NCI-H2029 treated with DMSO at 0.1 percent for 48 hours (cell line): ENCODE measurements around the gene LRIG2.
"Not testable (repeated sequence)": the region's sequence is repeated elsewhere in the genome, so short reads cannot be mapped to it uniquely, and the experiment has no call there.

Experiments
- DNase-seq: peaks from one replicate; lab custom pipeline; 2025; lab: John Stamatoyannopoulos, UW

The LRIG2 gene

DNA sequence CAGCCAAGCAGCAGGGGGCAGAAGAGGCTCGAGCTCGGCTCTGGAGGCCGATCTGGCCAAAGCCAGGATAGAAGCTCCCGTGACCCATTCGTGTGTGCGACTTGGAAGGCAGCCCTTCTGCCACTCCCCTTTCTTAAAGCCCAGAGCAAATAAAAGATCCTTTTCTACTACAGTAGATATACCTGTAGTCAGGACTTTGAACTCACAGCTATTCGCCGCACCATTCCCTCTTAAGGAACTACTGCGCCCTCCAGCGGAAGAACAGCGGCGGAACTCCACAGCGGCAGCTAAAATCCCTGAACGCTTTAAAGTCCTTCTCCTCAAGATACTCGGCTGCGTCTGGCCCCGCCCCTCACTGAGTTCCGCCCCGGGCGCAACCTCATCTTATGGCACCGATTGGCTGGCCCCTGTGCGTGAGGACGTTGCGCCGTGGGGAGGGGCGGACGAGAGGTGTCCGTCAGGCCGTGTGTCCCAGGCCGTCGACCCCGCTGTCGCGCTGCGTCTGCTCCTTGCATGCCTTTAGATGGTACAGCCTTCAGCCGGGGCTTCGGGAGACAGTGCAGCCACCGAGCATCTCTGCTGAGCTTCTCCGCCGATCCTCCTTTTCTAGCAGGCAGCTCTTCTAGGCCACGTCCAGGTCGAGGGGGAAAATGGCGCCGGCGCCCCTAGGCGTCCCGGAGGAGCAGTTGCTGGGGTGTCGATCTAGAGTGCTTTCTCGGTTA is at the start of gene LRIG2:
LRIG2 (plus strand) TSS at position 442 of the 722 bp plus-strand sequence; CDS start at position 651, 209 bp downstream.
- peak; percentile 94 for DNase-seq

DNA sequence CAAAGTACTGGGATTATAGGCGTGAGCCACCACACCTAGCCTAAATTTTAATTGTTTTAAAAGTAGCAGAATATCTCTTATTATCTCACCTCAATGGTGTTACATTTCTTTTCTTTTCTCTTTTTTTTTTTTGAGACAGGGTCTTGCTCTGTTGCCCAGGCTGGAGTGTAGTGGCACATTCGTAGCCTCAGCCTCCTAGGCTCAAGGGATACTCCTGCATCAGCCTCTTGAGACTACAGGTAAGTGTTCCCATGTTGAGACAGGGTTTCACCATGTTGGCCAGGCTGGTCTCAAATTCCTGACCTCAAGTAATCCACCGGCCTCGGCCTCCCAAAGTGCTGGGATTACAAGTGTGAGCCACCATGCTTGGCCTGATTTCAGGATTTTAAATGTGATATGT is 49.7 kb upstream of the LRIG2 start:
- DNase-seq = not testable (repeated sequence)

- DNase-seq = no peak
Observed at GRCh38 chr1:113027007-113027406, 46.0 kb upstream of the LRIG2 start.

DNA sequence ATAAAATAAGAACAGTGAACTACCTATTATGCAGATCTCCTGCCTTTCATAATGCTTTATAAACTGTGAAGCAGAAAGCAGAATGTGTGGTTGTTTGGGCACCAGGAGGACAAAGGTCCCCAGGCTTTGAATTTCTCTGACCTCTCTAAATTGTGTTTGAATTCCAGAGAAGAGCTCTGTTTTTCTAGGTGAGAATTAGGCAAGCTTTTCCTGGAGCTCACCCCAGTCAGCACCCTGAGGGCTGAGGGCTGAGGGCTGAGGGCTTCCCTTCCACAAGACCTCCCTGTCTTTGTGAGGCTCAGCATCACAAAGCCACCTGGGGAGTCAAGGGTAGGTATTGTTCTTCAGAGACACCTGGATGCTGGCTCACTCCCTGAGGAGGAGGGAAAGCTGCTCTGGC is 45.5 kb upstream of the LRIG2 start:
- no peak for DNase-seq

GRCh38 chr1:113029822-113030221 is 43.2 kb upstream of the LRIG2 start:
- no peak for DNase-seq

- DNase-seq = no peak
Observed at GRCh38 chr1:113031171-113031933, 41.6 kb upstream of the LRIG2 start.

GRCh38 chr1:113035086-113035485 is 37.9 kb upstream of the LRIG2 start:
- DNase-seq = no peak

DNA sequence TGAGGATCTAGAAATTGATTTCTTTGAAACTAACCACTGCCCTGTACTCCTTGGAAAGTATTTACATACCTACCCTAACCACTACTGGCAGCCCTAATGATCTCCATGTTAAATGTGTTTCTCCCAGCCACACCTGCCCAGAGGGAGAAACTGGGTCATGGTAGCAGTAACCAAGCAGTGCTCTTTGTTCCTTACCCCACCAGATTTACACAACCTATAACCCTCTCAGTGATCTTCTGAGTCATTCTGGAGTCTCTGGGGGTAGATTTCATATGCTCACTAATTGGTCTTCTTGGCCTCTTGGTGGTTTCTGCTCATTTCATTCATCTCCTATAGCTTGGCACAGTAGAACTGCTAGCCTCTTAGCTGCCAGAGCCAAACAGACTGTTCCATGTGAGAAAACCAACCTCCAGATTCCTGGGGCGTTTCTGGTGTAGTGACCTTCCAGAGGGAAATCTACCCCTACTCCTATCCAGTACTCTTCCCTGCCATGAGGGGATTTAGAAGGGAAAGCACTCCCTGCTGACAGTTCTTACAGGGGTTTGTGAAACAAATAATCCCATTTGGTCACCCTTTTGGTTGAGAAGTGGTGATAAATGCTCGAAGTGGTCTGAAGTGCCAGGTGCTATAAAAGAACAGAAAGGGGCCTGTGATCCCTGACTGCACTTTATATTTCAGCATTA is 36.2 kb upstream of the LRIG2 start:
- DNase-seq = no peak

GRCh38 chr1:113040041-113040440 is 33.0 kb upstream of the LRIG2 start:
- no peak for DNase-seq

GRCh38 chr1:113040718-113041412 is 32.1 kb upstream of the LRIG2 start:
- DNase-seq = no peak

- no peak for DNase-seq
Observed at GRCh38 chr1:113041569-113042284, 31.3 kb upstream of the LRIG2 start.

DNA sequence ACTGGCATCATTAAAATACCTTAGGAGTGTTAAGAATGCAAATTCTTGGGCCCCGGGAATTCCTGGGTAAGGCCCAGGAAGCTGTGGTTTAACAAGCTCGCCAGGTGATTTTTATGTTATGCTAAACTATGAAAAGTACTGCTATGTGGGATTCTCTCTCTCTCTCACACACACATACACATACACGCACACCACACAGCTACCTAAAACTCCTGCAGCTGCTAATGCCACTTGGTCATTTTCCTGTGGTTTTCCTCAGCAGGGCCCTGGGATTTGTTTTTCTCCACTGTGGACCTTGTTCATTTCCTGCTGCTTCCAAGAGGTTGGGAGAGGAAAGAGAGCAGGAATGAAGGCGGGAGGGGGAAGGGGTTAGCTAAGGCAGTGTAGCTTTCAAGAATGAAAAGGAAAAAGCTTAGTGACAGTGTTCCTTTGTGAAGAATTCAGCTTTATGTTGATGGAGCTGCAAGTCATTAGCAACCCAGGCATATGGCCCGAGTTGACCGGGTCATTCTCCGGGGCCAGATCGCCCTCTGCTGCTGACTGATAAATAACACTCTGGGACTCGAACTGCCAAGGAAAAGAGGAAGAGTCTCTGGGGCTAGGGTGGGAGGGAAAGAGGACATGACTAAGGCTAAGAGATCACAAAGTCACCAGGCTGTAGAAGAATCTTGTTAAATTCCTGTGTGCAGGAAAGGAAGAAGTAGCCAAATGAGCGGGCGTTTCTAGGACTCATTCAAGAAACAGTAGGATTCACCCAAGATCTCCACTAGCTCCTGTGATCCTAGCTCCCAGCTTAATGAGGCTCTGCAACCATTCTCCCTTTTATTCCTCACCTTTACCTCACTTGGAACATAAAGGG is 30.5 kb upstream of the LRIG2 start:
- DNase-seq = peak; percentile 25

- DNase-seq = not testable (repeated sequence)
Observed at GRCh38 chr1:113043144-113043488, 29.9 kb upstream of the LRIG2 start.

GRCh38 chr1:113046569-113046968 is 26.4 kb upstream of the LRIG2 start:
- DNase-seq = no peak

DNA sequence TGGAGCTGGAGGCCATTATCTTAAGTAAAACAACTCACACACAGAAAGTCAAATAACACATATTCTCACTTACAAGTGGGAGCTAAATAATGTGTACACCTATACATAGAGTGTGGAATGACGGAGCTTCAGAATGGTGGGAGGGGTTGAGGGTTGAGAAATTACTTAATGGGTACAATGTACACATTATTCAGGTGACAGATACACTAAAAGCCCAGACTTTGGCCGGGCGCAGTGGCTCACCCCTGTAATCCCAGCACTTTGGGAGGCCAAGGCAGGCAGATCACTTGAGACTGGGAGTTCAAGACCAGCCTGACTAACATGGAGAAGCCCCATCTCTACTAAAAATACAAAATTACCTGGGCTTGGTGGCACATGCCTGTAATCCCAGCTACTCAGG is 24.9 kb upstream of the LRIG2 start:
- DNase-seq = no peak

- no peak for DNase-seq
Observed at GRCh38 chr1:113053344-113054126, 19.5 kb upstream of the LRIG2 start.

GRCh38 chr1:113055570-113055969 is 17.4 kb upstream of the LRIG2 start:
- DNase-seq = no peak

DNA sequence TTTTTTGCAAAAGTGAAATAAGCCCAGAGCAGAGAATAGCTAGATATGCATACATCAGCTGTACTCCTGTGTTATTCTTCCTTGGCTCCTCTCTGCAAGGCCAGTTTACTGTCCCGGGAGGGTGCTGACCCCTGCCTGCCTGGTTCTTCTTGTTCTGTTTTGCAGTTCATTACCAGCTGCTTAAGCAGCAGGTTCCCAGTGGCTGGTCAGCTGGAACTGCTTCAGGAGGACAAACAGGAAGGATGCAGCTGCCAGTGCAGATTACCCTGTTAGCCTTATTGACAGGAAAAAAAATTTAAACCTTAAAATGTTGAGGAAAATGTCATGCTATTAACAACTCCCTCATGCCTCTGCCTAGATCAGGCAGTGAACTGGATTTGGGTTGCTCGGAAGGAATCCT is 16.0 kb upstream of the LRIG2 start:
- DNase-seq = no peak

- no peak for DNase-seq
Observed at GRCh38 chr1:113058941-113059706, 13.9 kb upstream of the LRIG2 start.
